ENCODE results near the gene GPX2. TPM values are rescaled to one million over a fixed set of nuclear protein-coding genes. Genes with fewer than 3 reads are reported as not detected.

Gene GPX2
- total and polyA plus RNA-seq, 2 donors (not counting 3 experiments of a cell fraction or from before 2014, with no cell fraction given): not detected

- H3K79me2 ChIP-seq (ENCODE audit: control insufficient read depth, insufficient read depth, low read length): peaks cover 17% of the 10 kb centered on the region
- FAIRE-seq: no peak
- H4K20me1 ChIP-seq (replicated peaks; ENCODE audit: control insufficient read depth, extremely low read depth, insufficient read depth, low read length): no peaks in the 10 kb centered on the region
- no peak overlapping the region for H3K4me2 ChIP-seq (ENCODE audit: insufficient read depth, low read length)
- TF ChIP-seq CTCF (IDR thresholded peaks at IDR 0.05; ENCODE audit: extremely low read depth in 1 of 2, insufficient read depth in 1 of 2, low read depth in 1 of 2, low read length in 2 of 2) (peak; percentile 41 to 51), POLR2A (IDR thresholded peaks at IDR 0.05; ENCODE audit: low read depth, low read length) (no peak)
- dilution Hi-C loops (cut with MboI; ENCODE audit: extremely low pct_ligation_motif_present, low sequenced_read_pairs): no loop called here
- peaks cover 16% of the 10 kb centered on the region for H3K4me1 ChIP-seq (ENCODE audit: control insufficient read depth, extremely low read depth, insufficient read depth, low read length)
- no peaks in the 10 kb centered on the region for H3K9me3 ChIP-seq (replicated peaks; ENCODE audit: control insufficient read depth, insufficient read depth, low read length)
- H3K9me1 ChIP-seq (replicated peaks; ENCODE audit: control insufficient read depth, extremely low read depth, insufficient read depth, low read length): no peaks in the 10 kb centered on the region
- no peak overlapping the region for H3K27ac ChIP-seq (ENCODE audit: insufficient read depth, low read depth, low read length)
- CTCF ChIA-PET: interaction anchor here (0.6 to 4.0 kb wide), 44 partner anchors 10 to 567 kb away, joined by 3 to 61 read pairs (median 4); partner anchors contain the start of genes FNTB, HSPA2 and SPTB
- no peaks in the 10 kb centered on the region for H3K36me3 ChIP-seq (ENCODE audit: control insufficient read depth in 2 of 2, extremely low read depth in 1 of 2, insufficient read depth in 2 of 2, low read length in 2 of 2)
- no peak overlapping the region for H2AFZ ChIP-seq (ENCODE audit: low read depth, low read length)
- H3K27me3 ChIP-seq (ENCODE audit: control insufficient read depth in 2 of 2, insufficient read depth in 2 of 2, low read length in 2 of 2): peaks cover 14 to 23% of the 10 kb centered on the region in 2 experiments
- POLR2A ChIA-PET: interaction anchor here (0.7 kb wide), 1 partner anchor 60 kb away, joined by 3 read pairs; no protein-coding TSS in a partner anchor
- no peak overlapping the region for H3K4me3 ChIP-seq (replicated peaks in 1 of 3; ENCODE audit: insufficient read depth in 1 of 3, low read depth in 1 of 3, low read length in 3 of 3)
- intact Hi-C loops (cut with micrococcal nuclease): loop anchor here (5.0 kb wide), 1 partner anchor 89 kb away; no protein-coding TSS in a partner anchor
- BruUV-seq (replicated peaks): no TSS peak
- H3K9ac ChIP-seq (replicated peaks; ENCODE audit: extremely low read depth, insufficient read depth, low read length): no peak overlapping the region
- DNase-seq (ENCODE audit: low read depth, low spot score): peak; percentile 46
Measured at GRCh38 chr14:64910847-64911495, 31.6 kb downstream of the GPX2 start.

- TF ChIP-seq MAX (IDR thresholded peaks at IDR 0.05; ENCODE audit: insufficient read depth, insufficient read length) (no peak), POLR2AphosphoS5 (IDR thresholded peaks at IDR 0.05; ENCODE audit: insufficient read depth, low read depth, low read length) (no peak), MYC (IDR thresholded peaks at IDR 0.05; ENCODE audit: low read depth, low read length) (no peak), FOS (IDR thresholded peaks at IDR 0.05; ENCODE audit: borderline replicate concordance, insufficient read depth, low read length) (no peak), CTCF (IDR thresholded peaks at IDR 0.05; ENCODE audit: extremely low read depth in 1 of 2, insufficient read depth in 1 of 2, low read depth in 1 of 2, low read length in 2 of 2) (no peak), POLR2A (IDR thresholded peaks at IDR 0.05; ENCODE audit: low read depth, low read length) (no peak), EZH2 (IDR thresholded peaks at IDR 0.05; ENCODE audit: borderline replicate concordance, low read depth, low read length, severe bottlenecking) (no peak), JUN (IDR thresholded peaks at IDR 0.05; ENCODE audit: borderline replicate concordance, insufficient read depth, insufficient read length, low read depth) (no peak)
- DNase-seq (ENCODE audit: low read depth, low spot score) (no peak), FAIRE-seq (no peak)
- H3K79me2 ChIP-seq (ENCODE audit: control insufficient read depth, insufficient read depth, low read length): no peaks in the 10 kb centered on the region
- H3K4me1 ChIP-seq (ENCODE audit: control insufficient read depth, extremely low read depth, insufficient read depth, low read length): no peaks in the 10 kb centered on the region
- no peak overlapping the region for H3K4me2 ChIP-seq (ENCODE audit: insufficient read depth, low read length)
- no peak overlapping the region for H3K4me3 ChIP-seq (replicated peaks in 1 of 3; ENCODE audit: insufficient read depth in 1 of 3, low read depth in 1 of 3, low read length in 3 of 3)
- peaks cover 18 to 24% of the 10 kb centered on the region in 2 experiments for H3K27me3 ChIP-seq (ENCODE audit: control insufficient read depth in 2 of 2, insufficient read depth in 2 of 2, low read length in 2 of 2)
- intact Hi-C loops (cut with micrococcal nuclease) (no loop called here), dilution Hi-C loops (cut with MboI; ENCODE audit: extremely low pct_ligation_motif_present, low sequenced_read_pairs) (no loop called here)
- no peak overlapping the region for H3K9ac ChIP-seq (replicated peaks; ENCODE audit: extremely low read depth, insufficient read depth, low read length)
- no peaks in the 10 kb centered on the region for H4K20me1 ChIP-seq (replicated peaks; ENCODE audit: control insufficient read depth, extremely low read depth, insufficient read depth, low read length)
- no peaks in the 10 kb centered on the region for H3K9me1 ChIP-seq (replicated peaks; ENCODE audit: control insufficient read depth, extremely low read depth, insufficient read depth, low read length)
- no peaks in the 10 kb centered on the region for H3K36me3 ChIP-seq (ENCODE audit: control insufficient read depth in 2 of 2, extremely low read depth in 1 of 2, insufficient read depth in 2 of 2, low read length in 2 of 2)
- H2AFZ ChIP-seq (ENCODE audit: low read depth, low read length): no peak overlapping the region
- CTCF ChIA-PET: interaction anchor here (0.5 to 1.4 kb wide), 3 partner anchors 14 to 237 kb away, joined by 3 to 6 read pairs (median 3); partner anchors contain the start of gene FNTB
- no peaks in the 10 kb centered on the region for H3K9me3 ChIP-seq (replicated peaks; ENCODE audit: control insufficient read depth, insufficient read depth, low read length)
- BruUV-seq (replicated peaks): no TSS peak
- POLR2A ChIA-PET: no interaction called here
- no peak overlapping the region for H3K27ac ChIP-seq (ENCODE audit: insufficient read depth, low read depth, low read length)
Measured at GRCh38 chr14:64906022-64906421, 36.5 kb downstream of the GPX2 start.
